Measurements from ENCODE around the gene TYMP. TPM values are rescaled to one million over a fixed set of nuclear protein-coding genes. Genes with fewer than 3 reads are reported as not detected.

TYMP gene
- total RNA-seq, 1 donor from 2014 or later = 3.3 TPM

GRCh38 chr22:50569896-50570535 lies 40.2 kb upstream of the TYMP start:
- Mint-ChIP-seq H3K9me3 (ENCODE audit: unreplicated experiment) (peaks cover 1% of the 10 kb centered on the region), H3K27me3 (ENCODE audit: low read depth, unreplicated experiment) (peaks cover 4% of the 10 kb centered on the region), H3K4me3 (ENCODE audit: unreplicated experiment) (no peak overlapping the region), H3K36me3 (ENCODE audit: low read depth, unreplicated experiment) (peaks cover 37% of the 10 kb centered on the region), H3K27ac (ENCODE audit: unreplicated experiment) (no peak overlapping the region), H3K4me1 (ENCODE audit: low read depth, unreplicated experiment) (no peaks in the 10 kb centered on the region)
- H3K4me3 ChIP-seq (ENCODE audit: insufficient read depth, low read depth, low read length) = no peak overlapping the region
- H3K9ac ChIP-seq (ENCODE audit: low read length) = no peak overlapping the region
- no peaks in the 10 kb centered on the region for H3K36me3 ChIP-seq (ENCODE audit: insufficient read depth, low read length)
- no peaks in the 10 kb centered on the region for H3K79me2 ChIP-seq (ENCODE audit: insufficient read depth, low read length)
- no peak overlapping the region for H3K27ac ChIP-seq (ENCODE audit: low read depth, low read length)
- TF ChIP-seq CTCF (IDR thresholded peaks at IDR 0.05; ENCODE audit: insufficient read depth, low read depth, low read length) (no peak), EZH2 (IDR thresholded peaks at IDR 0.05; ENCODE audit: insufficient read depth, low read length) (no peak)
- FAIRE-seq = no peak
- H4K20me1 ChIP-seq (ENCODE audit: insufficient read depth, low read length) = no peaks in the 10 kb centered on the region
- no peak for DNase-seq (ENCODE audit: low read depth)
- no peaks in the 10 kb centered on the region for H3K9me3 ChIP-seq (ENCODE audit: insufficient read depth, low read depth, low read length)
- H3K4me2 ChIP-seq (ENCODE audit: low read length) = no peak overlapping the region
- peaks cover 6% of the 10 kb centered on the region for H3K27me3 ChIP-seq (ENCODE audit: insufficient read depth, low read length)
- H2AFZ ChIP-seq (ENCODE audit: low read depth, low read length) = no peak overlapping the region
- H3K4me1 ChIP-seq (ENCODE audit: insufficient read depth, low read length) = no peaks in the 10 kb centered on the region

DNA sequence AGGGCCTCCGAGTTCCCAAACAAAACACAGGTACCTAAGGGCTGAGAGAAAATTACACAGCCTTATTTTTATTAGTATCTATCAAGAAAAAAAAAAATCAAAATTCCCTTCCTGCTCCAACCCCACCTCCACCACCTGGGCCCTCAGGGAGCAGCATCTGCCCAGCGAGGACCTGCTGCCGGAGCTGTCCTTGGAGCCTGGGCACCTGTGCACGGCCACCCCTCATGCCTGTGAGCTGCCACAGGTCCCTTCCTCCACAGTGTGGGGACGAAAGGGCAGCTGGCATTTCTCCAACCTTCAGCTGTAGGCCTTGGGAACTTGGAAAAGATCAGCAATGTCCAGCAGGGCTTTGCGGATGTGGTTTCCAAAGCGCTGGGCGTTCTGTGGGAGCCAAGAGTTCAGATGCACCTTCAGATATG lies 39.2 kb upstream of the TYMP start:
- no peak overlapping the region for H3K4me3 Mint-ChIP-seq (ENCODE audit: unreplicated experiment)
- FAIRE-seq (no peak), DNase-seq (ENCODE audit: low read depth) (no peak)
- H3K27me3 Mint-ChIP-seq (ENCODE audit: low read depth, unreplicated experiment) = peaks cover 12% of the 10 kb centered on the region
- no peaks in the 10 kb centered on the region for H3K9me3 ChIP-seq (ENCODE audit: insufficient read depth, low read depth, low read length)
- H3K36me3 Mint-ChIP-seq (ENCODE audit: low read depth, unreplicated experiment) = peaks cover 37% of the 10 kb centered on the region
- H3K4me3 ChIP-seq (ENCODE audit: insufficient read depth, low read depth, low read length) = no peak overlapping the region
- TF ChIP-seq CTCF (IDR thresholded peaks at IDR 0.05; ENCODE audit: insufficient read depth, low read depth, low read length) (no peak), EZH2 (IDR thresholded peaks at IDR 0.05; ENCODE audit: insufficient read depth, low read length) (no peak)
- H2AFZ ChIP-seq (ENCODE audit: low read depth, low read length) = no peak overlapping the region
- H3K4me1 Mint-ChIP-seq (ENCODE audit: low read depth, unreplicated experiment) = no peaks in the 10 kb centered on the region
- H3K9me3 Mint-ChIP-seq (ENCODE audit: unreplicated experiment) = peaks cover 1% of the 10 kb centered on the region
- H3K4me2 ChIP-seq (ENCODE audit: low read length) = no peak overlapping the region
- no peaks in the 10 kb centered on the region for H3K4me1 ChIP-seq (ENCODE audit: insufficient read depth, low read length)
- H3K27me3 ChIP-seq (ENCODE audit: insufficient read depth, low read length) = peaks cover 8% of the 10 kb centered on the region
- H3K9ac ChIP-seq (ENCODE audit: low read length) = no peak overlapping the region
- H3K27ac ChIP-seq (ENCODE audit: low read depth, low read length) = no peak overlapping the region
- H3K79me2 ChIP-seq (ENCODE audit: insufficient read depth, low read length) = no peaks in the 10 kb centered on the region
- no peak overlapping the region for H3K27ac Mint-ChIP-seq (ENCODE audit: unreplicated experiment)
- H3K36me3 ChIP-seq (ENCODE audit: insufficient read depth, low read length) = no peaks in the 10 kb centered on the region
- H4K20me1 ChIP-seq (ENCODE audit: insufficient read depth, low read length) = no peaks in the 10 kb centered on the region

GRCh38 chr22:50568626-50569025 lies 38.8 kb upstream of the TYMP start:
- FAIRE-seq (no peak), DNase-seq (ENCODE audit: low read depth) (no peak)

More at GRCh38 chr22:50568626-50569025, 38.8 kb upstream of the TYMP start:
- Mint-ChIP-seq H3K27me3 (ENCODE audit: low read depth, unreplicated experiment) (peaks cover 15% of the 10 kb centered on the region), H3K4me3 (ENCODE audit: unreplicated experiment) (no peak overlapping the region), H3K36me3 (ENCODE audit: low read depth, unreplicated experiment) (peaks cover 37% of the 10 kb centered on the region), H3K4me1 (ENCODE audit: low read depth, unreplicated experiment) (no peaks in the 10 kb centered on the region), H3K9me3 (ENCODE audit: unreplicated experiment) (peaks cover 1% of the 10 kb centered on the region), H3K27ac (ENCODE audit: unreplicated experiment) (no peak overlapping the region)
- no peaks in the 10 kb centered on the region for H4K20me1 ChIP-seq (ENCODE audit: insufficient read depth, low read length)
- no peak overlapping the region for H3K4me3 ChIP-seq (ENCODE audit: insufficient read depth, low read depth, low read length)
- no peak overlapping the region for H3K9ac ChIP-seq (ENCODE audit: low read length)
- no peak overlapping the region for H3K4me2 ChIP-seq (ENCODE audit: low read length)
- H3K36me3 ChIP-seq (ENCODE audit: insufficient read depth, low read length) = no peaks in the 10 kb centered on the region
- TF ChIP-seq CTCF (IDR thresholded peaks at IDR 0.05; ENCODE audit: insufficient read depth, low read depth, low read length) (no peak), EZH2 (IDR thresholded peaks at IDR 0.05; ENCODE audit: insufficient read depth, low read length) (no peak)
- no peak overlapping the region for H2AFZ ChIP-seq (ENCODE audit: low read depth, low read length)
- no peaks in the 10 kb centered on the region for H3K4me1 ChIP-seq (ENCODE audit: insufficient read depth, low read length)
- peaks cover 8% of the 10 kb centered on the region for H3K27me3 ChIP-seq (ENCODE audit: insufficient read depth, low read length)
- no peaks in the 10 kb centered on the region for H3K79me2 ChIP-seq (ENCODE audit: insufficient read depth, low read length)
- H3K27ac ChIP-seq (ENCODE audit: low read depth, low read length) = no peak overlapping the region
- H3K9me3 ChIP-seq (ENCODE audit: insufficient read depth, low read depth, low read length) = no peaks in the 10 kb centered on the region
